Right renal pelvis (tissue), 4 donors: Measurements from ENCODE around the gene ERG28. TPM values are rescaled to one million over a fixed set of nuclear protein-coding genes. Genes with fewer than 3 reads are reported as not detected.

Source experiments
- DNase-seq, 4 donors: peaks; one replicate each; pipeline ENCODE4 v3.0.0-alpha.2; 2013; ENCODE audit warnings: low read depth in 4 of 4, low spot score in 3 of 4, missing footprints in 1 of 4
- polyA plus RNA-seq, 4 donors: library from polyadenylated mRNA; unstranded; fragments of 120-200 nt; gene quantifications; one replicate each; pipeline ENCODE4 v1.2.1, GENCODE V29; 2013; ENCODE audit not compliant: insufficient read length in 4 of 4

ERG28 gene
- polyA plus RNA-seq, 4 donors: 38.1 to 41.1 (median 39.2) TPM

DNA sequence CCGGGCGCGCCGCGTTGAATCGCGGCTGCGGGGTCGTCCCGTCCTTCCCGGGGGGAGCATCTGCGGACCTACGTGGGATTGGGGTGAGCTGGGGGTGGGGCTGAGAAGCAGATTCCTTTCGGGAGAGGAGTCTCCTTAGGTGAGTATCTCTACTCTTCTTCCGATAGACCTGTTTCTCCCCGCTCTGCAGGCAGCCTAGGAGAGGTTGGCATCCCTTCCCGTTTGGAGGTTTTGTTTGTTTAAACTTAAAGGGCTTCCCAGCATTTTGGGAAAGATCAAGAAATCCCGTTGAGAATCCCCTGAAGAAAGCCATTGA, 781 bp upstream of the ERG28 start:
- no peak for DNase-seq

DNA sequence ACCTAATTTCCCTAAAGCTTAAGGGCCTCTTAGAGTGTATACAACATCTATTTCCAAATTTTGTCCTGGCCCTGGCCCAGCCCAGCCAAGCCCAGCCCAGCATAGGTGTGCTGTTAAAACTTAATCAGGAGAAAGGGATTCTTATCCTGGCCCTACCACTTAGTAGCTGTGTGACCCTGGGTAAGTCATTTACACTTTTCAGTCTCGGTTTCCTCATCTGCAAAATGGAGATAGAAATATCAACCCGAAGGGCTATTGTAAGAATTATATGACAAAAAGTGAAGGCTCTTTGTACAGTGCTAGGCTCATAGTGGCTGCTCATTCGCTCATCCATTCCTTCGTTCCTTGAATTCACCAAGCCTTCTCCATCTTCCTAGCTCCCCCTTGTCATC, 442 bp downstream of the ERG28 start:
- DNase-seq: no peak

DNA sequence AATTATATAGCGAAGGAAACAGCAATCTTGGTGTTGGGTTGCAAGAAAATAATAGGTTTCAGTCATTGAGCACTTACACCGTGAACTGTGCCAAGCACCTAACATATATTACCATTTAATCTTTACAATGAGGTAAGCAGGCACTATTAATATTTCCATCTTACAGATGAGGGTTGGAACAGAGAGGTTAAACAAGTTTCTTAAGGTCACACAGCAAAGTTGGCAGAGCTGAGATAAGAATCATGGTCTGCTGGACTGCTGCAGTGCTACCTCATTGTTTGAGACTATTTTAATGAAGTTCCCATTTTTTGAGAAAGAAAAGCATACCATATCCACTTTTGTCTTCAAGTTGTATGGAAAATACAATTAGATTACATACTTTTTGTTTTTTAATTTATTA, 1.7 kb downstream of the ERG28 start:
- DNase-seq: no peak

DNA sequence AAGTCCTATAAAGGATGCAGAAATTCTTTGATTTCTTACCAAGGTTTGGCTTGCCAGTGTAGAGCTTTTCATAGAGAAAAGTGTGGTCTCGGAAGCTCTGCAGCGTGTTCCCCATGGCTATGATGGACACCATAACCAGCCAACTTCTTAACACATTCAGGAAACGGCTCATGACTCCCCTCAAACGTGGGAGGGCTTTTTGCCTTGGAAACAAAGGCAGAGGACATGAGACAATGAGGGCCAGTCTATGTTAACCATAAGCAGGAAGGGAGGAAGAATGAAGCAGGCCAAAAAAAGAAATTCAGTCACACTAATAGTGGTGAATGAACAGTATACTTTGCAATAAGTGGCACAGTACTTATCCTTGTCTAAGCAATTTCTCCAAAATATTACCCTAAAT, 3.3 kb downstream of the ERG28 start:
- no peak for DNase-seq

DNA sequence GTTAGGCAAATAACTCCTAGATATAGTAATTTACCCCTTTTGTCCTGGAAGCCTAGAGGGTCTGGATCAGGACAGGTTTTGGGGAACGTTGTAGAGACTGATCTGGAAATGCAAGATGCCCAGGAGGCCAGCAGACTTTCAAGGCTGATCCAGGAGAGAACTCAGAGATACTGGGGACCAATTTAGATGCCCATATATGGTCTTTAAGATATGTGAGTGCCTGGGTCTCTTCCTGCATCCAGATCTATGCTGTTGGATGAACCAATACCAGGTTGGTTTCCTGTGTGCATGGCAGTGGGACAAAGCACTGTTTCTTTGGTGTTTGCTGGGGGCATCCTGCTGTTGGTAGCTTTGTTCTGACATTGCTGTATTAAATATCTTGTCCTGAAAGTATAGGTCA, 5.4 kb downstream of the ERG28 start:
- DNase-seq: no peak

DNA sequence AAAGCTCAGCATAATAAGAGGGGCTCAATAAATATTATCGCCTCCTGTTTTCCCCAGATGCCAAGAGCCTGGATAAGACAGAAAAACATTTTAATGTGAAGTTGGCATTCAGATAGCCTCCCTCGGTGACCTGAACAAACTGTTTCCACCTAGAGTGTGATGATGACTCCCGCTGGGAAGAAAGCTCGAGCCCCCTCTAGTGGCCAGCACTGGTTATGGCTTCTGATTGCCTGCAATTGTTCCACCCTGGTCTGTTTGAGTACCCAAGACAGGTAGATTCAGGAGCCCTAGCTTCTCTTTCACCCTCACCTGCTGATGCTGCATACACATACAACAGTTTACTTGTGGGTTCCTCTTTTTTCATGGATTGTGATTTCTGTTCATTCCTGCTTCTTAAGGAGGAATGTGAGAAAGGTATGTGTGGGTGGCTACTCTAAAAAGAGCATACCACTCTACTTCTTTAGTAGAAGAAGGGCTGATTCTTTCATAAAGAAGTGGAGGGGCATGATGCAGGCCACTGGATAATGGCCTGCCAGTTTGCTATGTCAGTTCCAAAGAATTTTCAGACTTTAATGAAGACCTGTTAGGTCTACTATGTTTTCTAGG, 6.4 kb downstream of the ERG28 start:
- peak; percentile 43 to 72 (median 58) for DNase-seq

DNA sequence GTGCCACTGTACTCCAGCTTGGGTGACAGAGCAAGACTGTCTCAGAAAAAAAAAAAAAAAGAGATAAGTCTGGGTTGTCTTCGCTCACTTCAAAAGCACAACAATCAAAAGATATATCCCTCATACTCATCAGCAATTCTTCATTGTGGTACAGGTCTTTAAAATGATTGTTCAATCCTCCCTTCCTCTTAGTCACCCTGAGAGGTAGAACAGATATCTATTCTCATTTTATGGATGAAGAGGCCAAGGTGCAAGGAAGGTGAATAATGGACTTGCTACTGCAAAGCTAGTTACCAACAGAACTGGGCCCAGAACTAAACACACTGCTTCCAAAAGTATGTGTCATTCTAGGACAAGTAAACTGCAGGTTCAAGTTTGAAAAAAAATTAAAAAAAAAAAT, 7.1 kb downstream of the ERG28 start:
- no peak for DNase-seq

DNA sequence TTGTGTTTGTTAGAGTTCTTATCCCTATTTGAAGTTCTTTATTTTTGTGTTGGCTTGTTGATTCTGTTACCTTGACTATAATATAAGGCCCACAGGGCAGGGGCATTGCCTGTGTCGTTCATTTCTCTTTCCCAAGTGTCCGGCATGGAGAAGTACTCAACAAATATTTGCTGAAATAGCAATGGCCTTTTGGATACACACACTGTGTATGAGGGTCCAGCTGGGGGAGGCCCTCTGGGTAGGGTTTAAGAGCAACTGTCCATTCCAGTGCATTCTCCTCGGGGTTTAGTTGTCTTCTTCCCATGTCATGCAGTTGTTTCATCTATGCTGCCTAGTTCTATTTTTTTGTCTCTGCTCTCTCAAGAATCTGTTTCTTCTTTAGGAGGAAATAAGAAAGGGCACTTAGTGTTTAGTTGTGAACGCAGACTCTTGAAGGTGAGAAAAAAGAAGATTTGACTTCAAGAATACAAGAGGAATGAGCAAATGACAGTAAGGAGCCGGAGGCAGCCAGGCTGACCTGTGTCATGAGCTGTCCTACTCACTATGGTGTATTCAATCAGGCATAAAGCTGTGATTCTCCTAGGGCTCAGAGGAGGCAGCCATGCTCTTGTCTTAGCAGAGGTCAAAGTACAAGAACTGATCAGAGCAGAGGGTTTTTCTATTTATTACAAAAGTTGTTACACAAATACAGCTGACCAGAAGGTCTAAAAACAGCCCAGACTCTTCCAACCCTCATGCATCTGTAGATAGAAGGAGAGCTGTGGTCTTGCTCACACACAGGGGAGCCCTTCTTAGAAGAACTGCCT, 10.2 kb downstream of the ERG28 start:
- DNase-seq: no peak

- DNase-seq: no peak
These were observed 10.9 kb downstream of the ERG28 start for GRCh38 chr14:75649773-75650172.

DNA sequence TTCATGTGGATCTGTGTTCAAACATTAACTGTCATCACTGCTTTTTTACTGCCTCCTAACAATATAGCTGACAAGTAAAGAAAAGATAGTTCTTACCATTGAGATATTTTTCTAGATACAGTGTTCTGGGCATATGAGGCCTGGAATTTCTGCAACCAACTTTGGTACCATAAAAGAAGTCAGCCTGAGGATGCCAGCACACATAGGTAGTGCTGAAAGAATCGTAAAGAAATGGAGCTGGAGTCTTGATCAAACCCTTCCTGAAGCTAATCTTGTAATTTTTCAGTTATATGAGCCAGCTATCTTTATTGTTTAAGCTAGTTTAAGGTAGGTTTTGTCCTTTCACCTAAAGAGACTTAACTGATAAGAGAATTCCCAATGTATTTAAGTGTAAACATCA, 11.3 kb downstream of the ERG28 start:
- no peak for DNase-seq

DNA sequence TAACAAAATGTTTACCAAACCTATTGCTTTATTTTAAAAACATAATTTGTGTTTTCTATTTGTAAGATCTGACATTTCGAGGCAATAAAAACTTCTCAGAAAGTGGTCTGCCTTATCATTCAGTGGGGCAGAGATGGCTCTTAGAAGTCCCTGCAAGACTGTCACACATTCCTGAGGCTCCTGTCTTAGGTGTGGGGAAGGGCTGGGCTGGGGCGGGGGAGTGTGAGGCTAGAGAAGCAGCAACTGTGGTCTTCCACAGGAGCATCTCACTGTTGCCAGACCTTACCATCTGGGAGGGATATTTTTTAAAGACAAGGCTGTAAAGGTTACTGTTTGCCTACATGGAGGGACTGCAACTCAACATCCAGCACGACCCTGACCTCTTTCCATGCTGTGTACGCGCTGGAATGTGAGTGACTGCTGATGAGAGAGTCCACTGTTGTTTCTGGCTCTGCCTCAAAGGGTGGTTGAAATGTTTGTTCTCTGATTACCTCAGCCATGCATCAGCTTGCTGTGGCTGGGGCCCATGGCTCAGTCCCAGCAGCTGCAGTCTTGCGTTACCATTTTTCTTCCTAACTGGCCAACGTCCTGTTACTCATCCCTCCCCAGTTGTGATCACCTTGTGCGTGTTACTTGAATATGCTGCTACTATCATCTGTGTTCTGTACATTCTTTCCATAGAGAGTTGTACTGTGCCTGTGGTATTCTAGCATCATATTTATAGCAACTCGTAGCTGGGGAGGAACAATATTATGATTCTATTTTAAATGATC, 12.4 kb downstream of the ERG28 start:
- DNase-seq: peak; percentile 40 to 75 (median 61)

DNA sequence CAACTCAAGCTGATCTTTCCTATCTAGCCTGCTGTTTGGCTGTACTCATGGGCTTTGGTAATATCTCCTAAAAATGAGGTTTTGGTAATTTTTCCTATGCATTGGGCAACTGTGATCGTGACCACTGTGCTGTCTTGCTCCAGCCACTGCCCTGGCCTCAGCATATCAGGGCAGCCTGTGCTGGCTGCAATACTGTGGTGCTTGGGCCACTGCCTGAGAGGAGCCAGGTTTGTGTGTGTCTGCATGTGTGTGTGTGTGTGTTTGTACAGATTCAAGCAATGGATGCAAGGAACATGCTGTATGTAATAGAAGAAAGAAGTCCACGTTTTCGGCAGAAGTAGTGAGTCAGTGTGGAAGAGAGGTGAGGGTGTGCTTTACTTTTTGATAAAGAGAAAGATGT, 13.0 kb downstream of the ERG28 start:
- DNase-seq: no peak

GRCh38 chr14:75646762-75647161, 13.9 kb downstream of the ERG28 start:
- no peak for DNase-seq

DNA sequence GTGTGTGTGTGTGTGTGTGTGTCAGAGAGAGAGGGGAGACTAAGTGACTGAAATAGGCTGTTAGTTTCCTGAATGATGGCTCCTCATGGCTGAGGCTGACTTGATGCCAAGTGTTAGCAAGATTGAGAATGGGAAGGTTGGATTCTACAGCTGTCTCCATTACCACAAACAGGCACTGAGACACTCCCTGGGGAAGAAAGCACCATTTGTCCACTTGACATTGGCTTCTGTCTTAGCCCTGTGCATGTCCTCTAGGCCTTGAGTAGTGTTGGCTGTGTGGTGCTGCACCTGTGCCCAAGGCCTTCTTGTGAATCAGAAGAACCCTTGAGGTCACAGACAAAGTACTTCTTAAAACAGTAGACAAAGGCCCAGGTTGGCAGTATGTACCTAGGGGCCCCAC, 15.6 kb downstream of the ERG28 start:
- DNase-seq: no peak

- DNase-seq: no peak
These were observed 16.7 kb downstream of the ERG28 start for GRCh38 chr14:75643985-75644384.

- DNase-seq: no peak
These were observed 19.8 kb downstream of the ERG28 start for GRCh38 chr14:75640876-75641275.

DNA sequence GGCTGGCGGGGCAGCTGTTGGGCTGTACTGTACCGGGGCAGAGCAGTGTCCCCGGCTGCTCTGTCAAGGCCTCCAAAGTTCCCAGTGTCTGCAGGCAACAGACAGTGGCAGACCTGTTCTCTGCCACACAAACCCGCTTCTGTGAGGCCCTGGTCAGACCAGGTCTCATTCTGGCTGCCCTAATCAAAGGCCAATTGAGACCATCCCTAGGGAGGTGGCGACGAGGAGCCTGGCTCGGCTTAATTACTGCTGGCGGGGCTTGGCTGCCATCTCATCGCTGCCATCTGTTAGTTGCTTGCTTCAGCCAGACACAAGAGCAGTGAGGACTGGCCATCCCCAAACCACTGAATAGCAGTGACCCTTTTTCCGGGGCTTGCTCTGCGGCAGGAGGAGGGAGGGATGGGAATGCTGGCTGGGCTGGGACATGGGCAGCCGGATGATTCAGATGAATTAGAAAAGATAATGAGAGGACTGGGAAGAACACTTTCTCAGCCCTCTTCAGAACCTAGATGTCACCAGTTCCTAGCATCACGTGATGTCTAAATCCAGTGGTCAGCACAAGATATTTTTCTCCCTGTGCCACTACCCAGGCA, 24.5 kb downstream of the ERG28 start:
- no peak for DNase-seq

- DNase-seq: no peak
These were observed 25.8 kb downstream of the ERG28 start for GRCh38 chr14:75634848-75635247.

GRCh38 chr14:75631453-75631831, 29.2 kb downstream of the ERG28 start:
- DNase-seq: no peak

DNA sequence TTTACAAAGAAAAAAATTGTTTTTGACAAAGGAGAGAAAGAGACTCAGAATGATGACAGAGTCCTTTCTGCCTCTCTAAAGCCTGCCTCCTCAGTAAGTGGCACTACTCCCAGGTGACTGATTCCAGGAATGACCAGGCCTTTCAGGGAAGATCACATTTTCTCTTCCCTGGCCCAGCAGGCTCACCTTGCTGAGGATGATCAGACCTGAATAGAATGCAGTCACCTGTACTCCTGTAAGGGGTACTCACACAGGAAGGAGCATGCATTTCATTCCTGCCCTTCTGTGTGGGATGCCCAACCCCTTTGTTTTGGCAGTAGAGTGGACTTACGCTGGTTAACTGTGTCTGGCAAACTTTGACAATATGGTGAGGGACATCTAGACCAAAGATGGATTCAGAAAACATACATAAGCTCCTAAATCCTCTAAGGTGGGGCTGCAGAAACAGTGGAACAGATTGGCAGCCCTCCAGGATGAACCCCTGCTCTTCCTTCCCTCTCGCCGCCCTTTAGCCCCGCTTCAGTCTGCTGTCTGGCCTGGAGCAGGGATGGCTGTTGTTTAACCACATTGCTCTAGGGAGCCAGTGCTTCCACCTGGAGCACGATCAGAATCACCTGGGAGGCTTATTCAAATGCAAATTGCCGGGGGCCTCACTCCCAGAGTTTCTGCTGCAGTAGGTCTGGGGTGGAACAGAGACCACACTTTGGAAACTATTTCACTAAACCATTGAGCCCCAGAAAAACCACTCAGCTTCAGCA, 29.8 kb downstream of the ERG28 start:
- no peak for DNase-seq

- DNase-seq: no peak
These were observed 31.9 kb downstream of the ERG28 start for GRCh38 chr14:75628816-75629215.
